Peyer's patch (tissue), 4 donors: ENCODE results near the gene RBM34. TPM values are rescaled to one million over a fixed set of nuclear protein-coding genes. Genes with fewer than 3 reads are reported as not detected.
"Not testable (repeated sequence)": the region's sequence is repeated elsewhere in the genome, so short reads cannot be mapped to it uniquely, and the experiment has no call there.

Experiments
- DNase-seq, 3 donors: peaks; one replicate each; pipeline ENCODE4 v3.0.0-alpha.2; 2017 to 2019
- H3K27ac ChIP-seq, 4 donors: fragments of 200-600 bp; sonication (generic); one replicate each; pipeline ENCODE4 v1.5.1; 2016 to 2019
- H3K27me3 ChIP-seq, 2 donors: fragments of 200-600 bp; sonication (generic); one replicate each; pipeline ENCODE4 v1.5.1; 2019
- H3K36me3 ChIP-seq, 3 donors: fragments of 200-600 bp; sonication (generic); one replicate each; pipeline ENCODE4 v1.5.1; 2016 to 2019
- H3K4me1 ChIP-seq, 4 donors: fragments of 200-600 bp; sonication (generic); one replicate each; pipeline ENCODE4 v1.5.1; 2016 to 2019
- H3K4me3 ChIP-seq, 4 donors: fragments of 200-600 bp; sonication (generic); 1 replicate in 3 of 4; 2 replicates in 1 of 4; pipeline ENCODE4 v1.5.1; 2016 to 2019; ENCODE audit warnings: mild to moderate bottlenecking in 1 of 4
- H3K9me3 ChIP-seq, 4 donors: fragments of 200-600 bp; sonication (generic); one replicate each; pipeline ENCODE4 v1.5.1; 2016 to 2019; ENCODE audit warnings: mild to moderate bottlenecking in 1 of 4
- POLR2A ChIP-seq, 2 donors: fragments of 450-650 bp; IDR thresholded peaks; one replicate each; pipeline ENCODE4 v1.5.1; 2017; ENCODE audit warnings: antibody characterized with exemption in 2 of 2, mild to moderate bottlenecking in 2 of 2, moderate library complexity in 2 of 2
- total RNA-seq, 4 donors: library from RNA; depleted of rRNA; stranded (reverse); fragments of >200 nt; gene quantifications; one replicate each; pipeline ENCODE4 v1.1.0, GENCODE V29; 2016
- TF ChIP-seq, protein P1 (sequence below), 6 experiments: fragments of 450-650 bp in 4 of 6; fragments of 200-600 bp in 2 of 6; sonication (generic) in 1 of 6; IDR thresholded peaks; one replicate each; pipeline ENCODE4 v1.5.1; 2017 to 2019; ENCODE audit warnings: antibody characterized with exemption in 6 of 6, mild to moderate bottlenecking in 3 of 6, moderate library complexity in 1 of 6

The RBM34 gene
- total RNA-seq, 4 donors from 2014 or later: 21.5 to 110 (median 33.1) TPM

DNA sequence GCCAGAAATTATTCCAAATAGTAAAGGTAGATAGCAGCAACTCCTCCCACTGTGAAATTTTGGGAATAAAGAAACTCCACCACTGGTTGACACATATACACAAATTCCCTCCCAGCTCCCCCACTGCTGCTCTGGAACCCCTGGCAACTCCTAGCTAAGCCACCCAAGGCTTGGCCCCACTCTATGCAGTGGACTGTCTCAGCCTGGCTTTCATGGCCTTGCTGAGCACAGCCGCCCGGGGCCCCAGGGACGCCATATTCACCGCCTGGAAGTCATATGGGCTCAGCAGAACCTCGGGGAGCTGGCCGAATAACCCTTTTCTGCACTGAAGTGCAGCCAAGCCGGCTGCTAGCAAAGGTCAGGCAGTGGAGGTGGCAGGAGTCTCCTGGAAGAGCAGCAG is 15.4 kb upstream of the RBM34 start:
- Histone ChIP-seq H3K36me3 (peaks cover 0 to 63% (median 0%) of the 10 kb centered on the region in 3 donors), H3K27ac (no peak overlapping the region), H3K4me1 (no peaks in the 10 kb centered on the region)

DNA sequence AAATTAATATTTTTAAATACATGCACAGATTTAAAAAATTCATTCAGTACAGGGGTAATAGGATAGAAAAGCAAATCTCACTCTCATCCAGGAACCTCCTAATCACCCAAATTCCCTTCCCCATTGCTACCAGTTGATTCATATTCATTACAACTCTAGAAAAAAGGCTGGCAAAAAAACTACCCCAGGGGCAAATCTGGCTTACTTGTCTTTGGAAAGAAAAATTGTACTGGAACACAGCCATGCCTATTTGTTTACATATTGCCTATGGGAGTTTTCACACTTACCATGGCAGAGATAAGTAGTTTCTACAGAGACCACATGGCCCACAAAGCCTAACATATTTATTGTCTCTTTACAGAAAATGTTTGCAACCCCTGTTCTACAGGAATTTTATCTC is 8.9 kb upstream of the RBM34 start:
- Histone ChIP-seq H3K27me3 (no peaks in the 10 kb centered on the region), H3K27ac (no peak overlapping the region), H3K9me3 (no peaks in the 10 kb centered on the region), H3K4me3 (no peak overlapping the region), H3K36me3 (peaks cover 0 to 66% (median 0%) of the 10 kb centered on the region in 3 donors), H3K4me1 (no peaks in the 10 kb centered on the region)
- no peak for TF ChIP-seq POLR2A (IDR thresholded peaks at IDR 0.05)
- TF ChIP-seq, protein P1, sequence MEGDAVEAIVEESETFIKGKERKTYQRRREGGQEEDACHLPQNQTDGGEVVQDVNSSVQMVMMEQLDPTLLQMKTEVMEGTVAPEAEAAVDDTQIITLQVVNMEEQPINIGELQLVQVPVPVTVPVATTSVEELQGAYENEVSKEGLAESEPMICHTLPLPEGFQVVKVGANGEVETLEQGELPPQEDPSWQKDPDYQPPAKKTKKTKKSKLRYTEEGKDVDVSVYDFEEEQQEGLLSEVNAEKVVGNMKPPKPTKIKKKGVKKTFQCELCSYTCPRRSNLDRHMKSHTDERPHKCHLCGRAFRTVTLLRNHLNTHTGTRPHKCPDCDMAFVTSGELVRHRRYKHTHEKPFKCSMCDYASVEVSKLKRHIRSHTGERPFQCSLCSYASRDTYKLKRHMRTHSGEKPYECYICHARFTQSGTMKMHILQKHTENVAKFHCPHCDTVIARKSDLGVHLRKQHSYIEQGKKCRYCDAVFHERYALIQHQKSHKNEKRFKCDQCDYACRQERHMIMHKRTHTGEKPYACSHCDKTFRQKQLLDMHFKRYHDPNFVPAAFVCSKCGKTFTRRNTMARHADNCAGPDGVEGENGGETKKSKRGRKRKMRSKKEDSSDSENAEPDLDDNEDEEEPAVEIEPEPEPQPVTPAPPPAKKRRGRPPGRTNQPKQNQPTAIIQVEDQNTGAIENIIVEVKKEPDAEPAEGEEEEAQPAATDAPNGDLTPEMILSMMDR (IDR thresholded peaks at IDR 0.05): no peak
- no peak for DNase-seq

More for the DNA sequence above, 15.4 kb upstream of the RBM34 start:
- TF ChIP-seq POLR2A (IDR thresholded peaks at IDR 0.05): no peak
- TF ChIP-seq, protein P1 (IDR thresholded peaks at IDR 0.05): no peak
- no peaks in the 10 kb centered on the region for H3K9me3 ChIP-seq
- DNase-seq: no peak
- no peak overlapping the region for H3K4me3 ChIP-seq
- no peaks in the 10 kb centered on the region for H3K27me3 ChIP-seq

DNA sequence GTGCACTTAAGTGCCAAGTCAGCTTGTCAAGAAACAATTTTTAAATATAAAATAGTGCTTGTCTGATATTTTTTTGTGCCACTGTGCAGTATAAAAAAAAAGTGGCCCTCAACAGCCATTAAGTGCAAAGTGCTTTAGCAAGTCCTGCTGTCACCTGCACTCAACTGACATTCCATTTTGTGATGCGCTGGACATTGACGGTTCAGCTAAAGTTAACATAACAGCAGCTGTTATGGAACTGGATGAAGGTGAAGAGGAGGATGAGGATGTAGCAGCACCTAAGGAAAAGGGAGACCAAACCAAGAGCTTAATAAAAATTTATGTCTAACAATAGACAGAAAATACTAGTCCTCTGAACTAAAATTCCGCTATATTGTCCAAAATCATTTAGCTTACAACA is 7.3 kb upstream of the RBM34 start:
- H3K36me3 ChIP-seq: peaks cover 0 to 53% (median 0%) of the 10 kb centered on the region in 3 donors
- TF ChIP-seq, protein P1 (IDR thresholded peaks at IDR 0.05): no peak
- TF ChIP-seq POLR2A (IDR thresholded peaks at IDR 0.05): no peak
- no peak overlapping the region for H3K27ac ChIP-seq
- H3K9me3 ChIP-seq: no peaks in the 10 kb centered on the region
- no peak for DNase-seq
- H3K27me3 ChIP-seq: no peaks in the 10 kb centered on the region
- no peak overlapping the region for H3K4me3 ChIP-seq
- H3K4me1 ChIP-seq: no peaks in the 10 kb centered on the region

DNA sequence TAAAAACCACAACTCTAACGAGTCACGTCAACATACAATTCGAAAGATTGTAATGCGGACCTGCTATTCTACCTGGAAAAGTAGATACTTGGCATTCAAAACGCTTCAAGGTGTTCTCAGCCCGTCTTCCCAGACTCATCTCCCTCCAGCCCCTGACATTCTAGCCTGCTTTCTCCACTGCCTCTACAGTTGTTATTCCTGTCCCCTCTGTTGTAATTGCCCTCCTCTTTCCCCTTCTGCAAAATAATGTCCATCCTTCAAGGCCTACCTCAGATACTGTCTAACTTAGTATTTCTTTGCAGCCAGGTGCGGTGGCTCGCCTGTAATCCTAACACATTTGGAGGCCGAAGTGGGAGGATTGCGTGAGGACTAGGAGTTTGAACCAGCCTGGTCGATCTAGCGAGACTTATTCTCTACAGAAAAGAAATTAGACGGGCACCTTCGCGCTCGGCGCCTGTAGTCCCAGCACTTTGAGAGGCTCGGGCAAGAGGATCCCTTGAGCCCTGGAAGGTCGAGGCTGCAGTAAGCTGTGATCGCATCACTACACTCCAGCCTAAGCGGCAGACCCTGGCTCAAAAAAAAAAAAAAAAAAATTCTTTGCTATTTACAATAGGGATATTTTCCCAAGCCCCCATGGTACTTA is 756 bp upstream of the RBM34 start:
- Histone ChIP-seq H3K4me3 (peak overlapping the region; percentile 68 to 85 (median 72)), H3K27ac (peak overlapping the region; percentile 89 to 93 (median 90)), H3K9me3 (no peaks in the 10 kb centered on the region), H3K4me1 (peaks cover 0 to 34% (median 7%) of the 10 kb centered on the region in 4 donors), H3K27me3 (no peaks in the 10 kb centered on the region), H3K36me3 (peaks cover 0 to 29% (median 0%) of the 10 kb centered on the region in 3 donors)
- DNase-seq: no peak
- no peak for TF ChIP-seq POLR2A (IDR thresholded peaks at IDR 0.05)
- TF ChIP-seq, protein P1 (IDR thresholded peaks at IDR 0.05): no peak

DNA sequence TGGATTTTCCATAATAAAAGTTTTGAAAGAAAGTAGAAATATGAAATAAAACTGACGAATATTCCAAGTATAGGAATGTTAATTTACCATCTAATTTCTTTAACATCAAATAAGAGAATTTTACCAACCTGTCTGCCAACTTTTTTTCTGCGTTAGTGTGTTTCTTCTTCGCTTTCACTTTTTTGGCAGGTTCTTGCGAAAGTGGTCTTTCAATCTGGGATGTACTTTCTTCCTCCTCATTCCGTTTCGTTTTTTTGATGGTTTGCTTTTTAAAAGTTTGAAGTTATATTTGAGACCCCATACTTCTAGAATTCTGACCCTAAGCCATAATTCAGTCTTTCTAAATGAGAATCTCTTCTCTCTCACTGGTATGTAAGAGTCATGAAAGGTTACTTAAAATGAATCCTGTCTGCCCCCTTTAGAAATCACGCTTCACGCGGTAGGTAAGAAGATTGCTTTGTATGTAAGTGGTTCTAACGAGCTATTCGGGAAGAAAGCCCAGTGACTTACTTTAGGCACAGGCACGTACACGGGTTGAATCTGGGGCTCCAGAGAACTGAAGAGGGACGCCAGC is 580 bp downstream of the RBM34 start:
- H3K27ac ChIP-seq: peak overlapping the region; percentile 89 to 93 (median 90)
- H3K36me3 ChIP-seq: peaks cover 0 to 36% (median 0%) of the 10 kb centered on the region in 3 donors
- H3K9me3 ChIP-seq: no peaks in the 10 kb centered on the region
- peak overlapping the region; percentile 68 to 85 (median 72) for H3K4me3 ChIP-seq
- DNase-seq: no peak
- no peaks in the 10 kb centered on the region for H3K27me3 ChIP-seq
- H3K4me1 ChIP-seq: peaks cover 0 to 40% (median 7%) of the 10 kb centered on the region in 4 donors
- TF ChIP-seq, protein P1 (IDR thresholded peaks at IDR 0.05): peak in 2 of 6 experiments; percentile 8 to 10
- TF ChIP-seq POLR2A (IDR thresholded peaks at IDR 0.05): no peak

DNA sequence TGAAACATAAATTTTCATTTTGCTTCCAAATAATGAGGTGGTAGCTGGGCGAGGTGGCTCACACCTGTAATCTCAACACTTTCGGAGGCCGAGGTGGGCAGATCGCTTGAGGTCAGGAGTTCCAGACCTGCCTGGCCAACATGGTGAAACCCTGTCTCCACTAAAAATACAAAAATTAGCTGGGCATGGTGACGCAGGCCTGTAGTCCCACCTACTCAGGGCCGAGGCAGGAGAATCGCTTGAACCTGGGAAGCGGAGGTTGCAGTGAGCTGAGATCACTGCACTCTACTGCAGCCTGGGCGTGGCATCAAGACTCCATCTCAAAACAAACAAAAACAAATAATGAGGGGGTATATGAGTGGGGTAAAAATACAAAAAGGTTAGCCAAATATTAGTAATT is 1.1 kb downstream of the RBM34 start:
- not testable (repeated sequence) for H3K9me3 ChIP-seq, DNase-seq, H3K27me3 ChIP-seq
- peaks cover 0 to 36% (median 0%) of the 10 kb centered on the region in 3 donors for H3K36me3 ChIP-seq
- H3K4me1 ChIP-seq: peaks cover 0 to 40% (median 7%) of the 10 kb centered on the region in 4 donors
- H3K27ac ChIP-seq: peak overlapping the region in 2 of 4 donors; percentile 89
- peak overlapping the region in 3 of 4 donors; percentile 68 to 85 (median 69) for H3K4me3 ChIP-seq

DNA sequence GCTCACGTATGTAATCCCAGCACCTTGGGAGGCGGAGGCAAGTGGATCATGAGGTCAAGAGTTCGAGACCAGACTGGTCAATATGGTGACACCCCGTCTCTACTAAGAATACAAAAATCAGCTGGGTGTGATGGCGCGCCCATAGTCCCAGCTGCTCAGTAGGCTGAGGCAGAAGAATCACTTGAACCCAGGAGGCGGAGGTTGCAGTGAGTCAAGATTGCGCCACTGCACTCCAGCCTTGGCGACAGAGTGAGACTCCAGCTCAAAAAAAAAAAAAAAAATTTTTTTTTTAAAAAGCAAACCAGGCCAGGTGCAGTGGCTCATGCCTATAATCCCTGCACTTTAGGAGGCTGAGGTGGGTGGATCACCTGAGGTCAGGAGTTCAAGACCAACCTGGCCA is 1.8 kb downstream of the RBM34 start:
- peaks cover 0 to 40% (median 0%) of the 10 kb centered on the region in 3 donors for H3K36me3 ChIP-seq
- peaks cover 0 to 40% (median 7%) of the 10 kb centered on the region in 4 donors for H3K4me1 ChIP-seq
- DNase-seq, H3K9me3 ChIP-seq, H3K27ac ChIP-seq, H3K4me3 ChIP-seq, H3K27me3 ChIP-seq: not testable (repeated sequence)
